HG03342 (cell line): ENCODE data around the gene MLEC.

Experiments used
- ATAC-seq: cut with Tn5 transposase; IDR thresholded peaks from one replicate; pipeline ENCODE4 v1.9.1; 2021; ENCODE audit warnings: mild to moderate bottlenecking, moderate library complexity; ENCODE audit not compliant: unreplicated experiment

MLEC gene

GRCh38 chr12:120739821-120740613 lies 53.1 kb downstream of the MLEC start:
- no peak for ATAC-seq

GRCh38 chr12:120740871-120741270 lies 53.9 kb downstream of the MLEC start:
- ATAC-seq = no peak

GRCh38 chr12:120741476-120742421 lies 54.8 kb downstream of the MLEC start:
- ATAC-seq = no peak

- no peak for ATAC-seq
Observed at GRCh38 chr12:120744922-120745493, 58.1 kb downstream of the MLEC start.

GRCh38 chr12:120748242-120748641 lies 61.3 kb downstream of the MLEC start:
- no peak for ATAC-seq

GRCh38 chr12:120749256-120749655 lies 62.3 kb downstream of the MLEC start:
- no peak for ATAC-seq

- no peak for ATAC-seq
Observed at GRCh38 chr12:120750806-120751205, 63.9 kb downstream of the MLEC start.

GRCh38 chr12:120751389-120751788 lies 64.4 kb downstream of the MLEC start:
- ATAC-seq = no peak
